SK-N-SH (cell line): ENCODE data around the gene NMBR.

Source experiments
- CTCF ChIP-seq: fragments of 200-600 bp; sonication (generic); IDR thresholded peaks from 2 replicates; pipeline ENCODE4 v1.6.1; 2017; ENCODE audit warnings: antibody characterized with exemption, mild to moderate bottlenecking, moderate library complexity
- REST ChIP-seq: IDR thresholded peaks from 2 replicates; pipeline ENCODE4 v1.6.1; 2012; ENCODE audit warnings: mild to moderate bottlenecking, low read depth, low read length, moderate library complexity

GRCh38 chr6:142146828-142147662 is at the start of gene NMBR, which contains the start of gene VTA1:
- TF ChIP-seq REST (peak; percentile 64; the same call in 1 of the 2 replicates), CTCF (peak; percentile 93)
